HepG2 (cell line): Measurements from ENCODE around the gene NUDT8. TPM values are rescaled to one million over a fixed set of nuclear protein-coding genes. Genes with fewer than 3 reads are reported as not detected.

Experiments used
- ATAC-seq: fragments of 200-7000 bp; cut with Tn5 transposase; 3 replicates; pipeline ENCODE4 v1.9.1; 2020; ENCODE audit warnings: mild to moderate bottlenecking, moderate library complexity
- BruUV-seq: library from RNA; stranded (reverse); fragments of 400-500 nt; replicated peaks from 2 replicates; lab custom pipeline; 2021; lab: Mats Ljungman, UMichigan
- CTCF ChIA-PET: fragments of 300-600 bp; formaldehyde crosslinking; extraction: SDS; loops from one replicate; lab custom pipeline; 2021; ENCODE audit warnings: low total read pairs, inconsistent platforms, low intra/inter-chr PET ratio; lab: Yijun Ruan, JAX
- POLR2A ChIA-PET: fragments of 350-600 bp; sonication (Branson Sonifier 250); formaldehyde crosslinking; loops from one replicate; lab custom pipeline; 2020; ENCODE audit warnings: antibody characterized with exemption, inconsistent platforms; lab: Yijun Ruan, JAX
- DNase-seq: peaks from one replicate; pipeline ENCODE4 v3.0.0-alpha.2; 2015; ENCODE audit warnings: low spot score
- FAIRE-seq: peaks from 3 replicates; lab custom pipeline; 2011; peaks lifted over from hg19 to GRCh38; lab: Jason Lieb, UNC
- H2AFZ ChIP-seq: one replicate; pipeline ENCODE4 v1.6.1; 2011; ENCODE audit warnings: low read length, inconsistent platforms
- H3K27ac ChIP-seq: fragments of 300-600 bp; 3 replicates; pipeline ENCODE4 v1.8.0; 2011; ENCODE audit warnings: mixed run types, mild to moderate bottlenecking, mixed read lengths, low read length, inconsistent platforms; ENCODE audit not compliant: insufficient read depth; ENCODE audit errors: extremely low read length
- H3K27me3 ChIP-seq, 2 experiments: fragments of 200-600 bp in 1 of 2; 2 replicates in 1 of 2; 3 replicates in 1 of 2; pipeline versions ENCODE4 v1.6.0 to v1.8.0; 2011; ENCODE audit warnings: low read length in 2 of 2, mild to moderate bottlenecking in 2 of 2, moderate library complexity in 2 of 2, inconsistent platforms in 1 of 2; ENCODE audit not compliant: insufficient read depth in 2 of 2, control insufficient read depth in 1 of 2
- H3K36me3 ChIP-seq, 2 experiments: fragments of 200-600 bp in 1 of 2; replicated peaks in 1 of 2; 2 replicates in 1 of 2; 3 replicates in 1 of 2; pipeline versions ENCODE4 v1.5.1 to v1.8.0; 2011; ENCODE audit warnings: low read length in 2 of 2, inconsistent platforms in 1 of 2; ENCODE audit not compliant: insufficient read depth in 2 of 2, control insufficient read depth in 1 of 2
- H3K4me1 ChIP-seq: 2 replicates; pipeline ENCODE4 v1.5.1; 2012; ENCODE audit warnings: low read length, inconsistent platforms; ENCODE audit not compliant: insufficient read depth
- H3K4me2 ChIP-seq: 2 replicates; pipeline ENCODE4 v1.6.0; 2011; ENCODE audit warnings: low read depth, low read length, inconsistent platforms
- H3K4me3 ChIP-seq, 3 experiments: fragments of 200-600 bp in 1 of 3; sonication (generic), shearing (Covaris generic) in 1 of 3; replicated peaks in 1 of 3; 2 replicates each; pipeline ENCODE4 v1.5.1; 2011 to 2016; ENCODE audit warnings: low read length in 3 of 3, inconsistent platforms in 2 of 3, low read depth in 2 of 3, mild to moderate bottlenecking in 2 of 3, control low read depth in 1 of 3, mixed read lengths in 1 of 3; ENCODE audit not compliant: insufficient read depth in 1 of 3
- H3K79me2 ChIP-seq: one replicate; pipeline ENCODE4 v1.6.1; 2011; ENCODE audit warnings: low read length, inconsistent platforms; ENCODE audit not compliant: insufficient read depth
- H3K9ac ChIP-seq: 2 replicates; pipeline ENCODE4 v1.6.0; 2011; ENCODE audit warnings: mild to moderate bottlenecking, low read depth, low read length, inconsistent platforms; ENCODE audit not compliant: insufficient read depth
- H3K9me3 ChIP-seq: 2 replicates; pipeline ENCODE4 v1.5.1; 2012; ENCODE audit warnings: mild to moderate bottlenecking, low read length
- H4K20me1 ChIP-seq: 2 replicates; pipeline ENCODE4 v1.6.0; 2011; ENCODE audit warnings: inconsistent platforms, mild to moderate bottlenecking, low read length, moderate library complexity; ENCODE audit not compliant: insufficient read depth
- FOXM1 ChIP-seq: sonication (generic); formaldehyde crosslinking; IDR thresholded peaks from 2 replicates; pipeline ENCODE4 v1.5.0; 2020; ENCODE audit warnings: missing genetic modification reagents
- GTF3A ChIP-seq: sonication (generic); formaldehyde crosslinking; conservative IDR thresholded peaks from 2 replicates; pipeline ENCODE4 v1.4.0; 2020; ENCODE audit warnings: mild to moderate bottlenecking, missing genetic modification reagents
- IKZF4 ChIP-seq: sonication (generic); formaldehyde crosslinking; IDR thresholded peaks from 2 replicates; pipeline ENCODE4 v1.5.1; 2020; ENCODE audit warnings: borderline replicate concordance, mild to moderate bottlenecking, low read depth, missing genetic modification reagents; ENCODE audit errors: not compliant biosample characterization
- PRMT3 ChIP-seq: sonication (generic); formaldehyde crosslinking; IDR thresholded peaks from 2 replicates; pipeline ENCODE4 v1.8.1; 2022; ENCODE audit warnings: low read depth, mild to moderate bottlenecking, moderate library complexity, missing genetic modification reagents, borderline replicate concordance
- RFXANK ChIP-seq: IDR thresholded peaks from 2 replicates; pipeline ENCODE4 v1.6.1; 2016
- SRSF1 ChIP-seq: fragments of 200-400 bp; formaldehyde crosslinking; optimal IDR thresholded peaks from 2 replicates; pipeline ENCODE3; 2017; ENCODE audit warnings: mild to moderate bottlenecking, low read depth, low read length, moderate library complexity
- TFAP4 ChIP-seq: sonication (generic); IDR thresholded peaks from 2 replicates; pipeline ENCODE4 v1.6.1; 2016; ENCODE audit warnings: low read depth, borderline replicate concordance
- ZNF34 ChIP-seq: sonication (generic); formaldehyde crosslinking; IDR thresholded peaks from 2 replicates; pipeline ENCODE4 v1.4.0; 2020; ENCODE audit warnings: mild to moderate bottlenecking, missing genetic modification reagents, borderline replicate concordance
- ZNF549 ChIP-seq: sonication (generic); formaldehyde crosslinking; IDR thresholded peaks from 2 replicates; pipeline ENCODE4 v1.5.0; 2020; ENCODE audit warnings: missing genetic modification reagents
- WGBS: methylation state at CpG from one replicate; pipeline ENCODE4 v1.1.6; 2017; ENCODE audit warnings: low lambda C conversion rate; 5-methylcytosine and 5-hydroxymethylcytosine counted together
- in situ Hi-C: cut with HindIII; loops from 2 replicates; pipeline ENCODE4 v1.10.0; 2017; ENCODE audit warnings: low pct_unique_long_range_greater_than_20kb; ENCODE audit not compliant: extremely low pct_ligation_motif_present
- intact Hi-C: fragments of 100-400 bp; cut with micrococcal nuclease; formaldehyde crosslinking; loops from one replicate; pipeline ENCODE4 v1.10.0; 2022; ENCODE audit not compliant: unreplicated experiment
- polyA plus RNA-seq, 8 experiments: library from polyadenylated mRNA; depleted of rRNA in 3 of 8; stranded (reverse) in 7 of 8; unstranded in 1 of 8; fragments of >200 nt; fragmentation: Illumina TruSeq in 4 of 8; extraction: Trizol in 4 of 8; gene quantifications; 2 replicates each; pipeline versions ENCODE4 v1.2.1 to v1.2.3, GENCODE V29; 2011 to 2016; ENCODE audit warnings: low read depth in 4 of 8, missing spikeins in 1 of 8, mixed read lengths in 1 of 8; ENCODE audit not compliant: insufficient read depth in 1 of 8
- total RNA-seq, 5 experiments: library from RNA; depleted of rRNA; stranded (reverse); fragments of >200 nt; fragmentation: Illumina TruSeq; extraction: Trizol; gene quantifications; 2 replicates each; pipeline ENCODE4 v1.2.3, GENCODE V29; 2016; ENCODE audit warnings: low read depth in 1 of 5

Gene NUDT8
- total and polyA plus RNA-seq, 2 of the 13 experiments (the other 11 are each of a cell fraction or from before 2014, with no cell fraction given): 6.7 to 25.8 TPM

- Histone ChIP-seq H4K20me1 (no peaks in the 10 kb centered on the region), H3K9me3 (no peaks in the 10 kb centered on the region), H3K36me3 (no peaks in the 10 kb centered on the region), H2AFZ (no peak overlapping the region), H3K27me3 (peaks cover 0 to 9% of the 10 kb centered on the region in 2 experiments; a peak in 3 of 5 replicates), H3K79me2 (no peaks in the 10 kb centered on the region), H3K9ac (no peak overlapping the region), H3K4me2 (no peak overlapping the region), H3K27ac (no peak overlapping the region), H3K4me1 (peaks cover 15% of the 10 kb centered on the region), H3K4me3 (no peak overlapping the region)
- ChIA-PET POLR2A (interaction anchor here (2.4 kb wide), 1 partner anchor 11 kb away, joined by 9 read pairs; the partner anchor contains the start of gene NUDT8), CTCF (interaction anchor here (3.5 kb wide), 1 partner anchor 19 kb away, joined by 12 read pairs; no protein-coding TSS in a partner anchor)
- BruUV-seq: no TSS peak
- DNase-seq: no peak
- intact Hi-C loops: loop anchor here (2.0 kb wide), 1 partner anchor 18 kb away; no protein-coding TSS in a partner anchor
- in situ Hi-C loops: no loop called here
- TF ChIP-seq TFAP4 (no peak), FOXM1 (CRISPR knock-in tag) (no peak), RFXANK (CRISPR knock-in tag) (no peak), IKZF4 (CRISPR knock-in tag) (no peak), ZNF549 (no peak), SRSF1 (no peak), PRMT3 (CRISPR knock-in tag) (no peak), GTF3A (no peak), ZNF34 (CRISPR knock-in tag) (no peak)
- FAIRE-seq: no peak
- ATAC-seq: no peak
- WGBS: 87% methylated on average over 3 of the region's 12 CpGs
Measured at GRCh38 chr11:67640758-67641337, 11.1 kb upstream of the NUDT8 start.
